K562 (cell line): ENCODE measurements around the gene KMO. TPM values are rescaled to one million over a fixed set of nuclear protein-coding genes. Genes with fewer than 3 reads are reported as not detected.

ENCODE experiments used
- ATAC-seq: fragments of 200-7000 bp; cut with Tn5 transposase; 3 replicates; pipeline ENCODE4 v1.9.1; 2020; ENCODE audit warnings: moderate library complexity
- BruUV-seq: library from RNA; stranded (reverse); fragments of 400-500 nt; replicated peaks from 2 replicates; lab custom pipeline; 2021; lab: Mats Ljungman, UMichigan
- CTCF ChIA-PET: fragments of 300-600 bp; formaldehyde crosslinking; extraction: SDS; loops from one replicate; lab custom pipeline; 2021; ENCODE audit warnings: low intra/inter-chr PET ratio; lab: Yijun Ruan, JAX
- POLR2A ChIA-PET: fragments of 300-600, 350-650 bp; sonication (Branson Sonifier 250); formaldehyde crosslinking; extraction: SDS; loops from one replicate; lab custom pipeline; 2021; ENCODE audit warnings: antibody characterized with exemption, inconsistent platforms; lab: Yijun Ruan, JAX
- DNase-seq, 4 experiments: peaks; one replicate each; pipeline versions ENCODE4 v3.0.0 to v3.0.0-alpha.2; 2011 to 2018; ENCODE audit warnings: low spot score in 3 of 4, mixed read lengths in 3 of 4; ENCODE audit errors: extremely low read depth in 1 of 4
- FAIRE-seq: peaks from 2 replicates; lab custom pipeline; 2011; peaks lifted over from hg19 to GRCh38; lab: Jason Lieb, UNC
- H2AFZ ChIP-seq: 2 replicates; pipeline ENCODE4 v1.6.0; 2011; ENCODE audit warnings: low read depth, low read length, control low read depth, inconsistent platforms
- H3K27ac ChIP-seq: fragments of 200-600 bp; 3 replicates; pipeline ENCODE4 v1.8.0; 2011; ENCODE audit warnings: low read depth, mild to moderate bottlenecking, control low read depth, inconsistent platforms, low read length, moderate library complexity, mixed read lengths; ENCODE audit errors: extremely low read depth
- H3K27me3 ChIP-seq, 2 experiments: fragments of 300-600 bp in 1 of 2; 2 replicates in 1 of 2; 3 replicates in 1 of 2; pipeline versions ENCODE4 v1.6.0 to v1.8.0; 2011; ENCODE audit warnings: inconsistent platforms in 2 of 2, low read length in 2 of 2, mild to moderate bottlenecking in 1 of 2, mixed read lengths in 1 of 2, moderate library complexity in 1 of 2; ENCODE audit not compliant: control insufficient read depth in 2 of 2, insufficient read depth in 2 of 2
- H3K36me3 ChIP-seq: fragments of 300-600 bp; 3 replicates; pipeline ENCODE4 v1.8.0; 2011; ENCODE audit warnings: mild to moderate bottlenecking, low read length, inconsistent platforms; ENCODE audit not compliant: control insufficient read depth, insufficient read depth
- H3K4me1 ChIP-seq, 2 experiments: fragments of 200-600 bp in 1 of 2; replicated peaks in 1 of 2; 2 replicates in 1 of 2; 3 replicates in 1 of 2; pipeline versions ENCODE4 v1.5.1 to v1.8.0; 2011; ENCODE audit warnings: inconsistent platforms in 2 of 2, low read length in 2 of 2, mild to moderate bottlenecking in 1 of 2, mixed read lengths in 1 of 2, moderate library complexity in 1 of 2; ENCODE audit not compliant: control insufficient read depth in 2 of 2, insufficient read depth in 2 of 2
- H3K4me2 ChIP-seq: 2 replicates; pipeline ENCODE4 v1.6.1; 2011; ENCODE audit warnings: low read length, control low read depth, inconsistent platforms, mixed read lengths; ENCODE audit not compliant: insufficient read depth
- H3K4me3 ChIP-seq: fragments of 200-600 bp; sonication (generic), shearing (Covaris generic); 2 replicates; pipeline ENCODE4 v1.5.1; 2016; ENCODE audit warnings: control low read depth, inconsistent platforms
- H3K79me2 ChIP-seq: fragments of 200-600 bp; 3 replicates; pipeline ENCODE4 v1.8.0; 2011; ENCODE audit warnings: low read length, inconsistent platforms; ENCODE audit not compliant: control insufficient read depth, insufficient read depth
- H3K9ac ChIP-seq, 2 experiments: 2 replicates each; pipeline versions ENCODE4 v1.6.0 to v1.6.1; 2011; ENCODE audit warnings: low read depth in 2 of 2, low read length in 2 of 2, control low read depth in 1 of 2, inconsistent platforms in 1 of 2, mild to moderate bottlenecking in 1 of 2, mixed read lengths in 1 of 2; ENCODE audit not compliant: insufficient read depth in 1 of 2
- H3K9me1 ChIP-seq: one replicate; pipeline ENCODE4 v1.6.0; 2011; ENCODE audit warnings: inconsistent platforms, mild to moderate bottlenecking, low read length, moderate library complexity; ENCODE audit not compliant: control insufficient read depth, insufficient read depth
- H3K9me3 ChIP-seq: replicated peaks from 2 replicates; pipeline ENCODE4 v1.5.1; 2011; ENCODE audit warnings: low read depth, low read length, inconsistent platforms; ENCODE audit not compliant: control insufficient read depth, insufficient read depth
- H4K20me1 ChIP-seq: replicated peaks from 2 replicates; pipeline ENCODE4 v1.6.1; 2011; ENCODE audit warnings: low read length, inconsistent platforms, mixed read lengths; ENCODE audit not compliant: control insufficient read depth, insufficient read depth
- CEBPB ChIP-seq: fragments of 450-650 bp; IDR thresholded peaks from 2 replicates; pipeline ENCODE4 v1.6.1; 2016; ENCODE audit warnings: missing genetic modification characterization, missing compliant biosample characterization
- CEBPG ChIP-seq, 3 experiments: fragments of 200-800 bp in 1 of 3; sonication (Bioruptor generic) in 1 of 3; sonication (generic) in 1 of 3; formaldehyde crosslinking in 1 of 3; IDR thresholded peaks in 2 of 3; conservative IDR thresholded peaks in 1 of 3; 2 replicates each; pipeline versions ENCODE4 v1.6.1 to v1.8.0; 2016 to 2022; ENCODE audit warnings: missing compliant biosample characterization in 2 of 3, missing genetic modification characterization in 2 of 3, mild to moderate bottlenecking in 1 of 3, missing genetic modification reagents in 1 of 3
- HNRNPH1 ChIP-seq: fragments of 200-400 bp; formaldehyde crosslinking; optimal IDR thresholded peaks from 2 replicates; pipeline ENCODE3; 2017; ENCODE audit warnings: low read depth, mild to moderate bottlenecking, low read length, moderate library complexity
- NCOR1 ChIP-seq: fragments of 450-650 bp; IDR thresholded peaks from 2 replicates; pipeline ENCODE4 v1.6.1; 2016; ENCODE audit warnings: mild to moderate bottlenecking, moderate library complexity
- RAD21 ChIP-seq, 2 experiments: fragments of 250-450 bp in 1 of 2; fragments of 450-650 bp in 1 of 2; sonication (Bioruptor Pico) in 1 of 2; formaldehyde crosslinking in 1 of 2; IDR thresholded peaks in 1 of 2; conservative IDR thresholded peaks in 1 of 2; 2 replicates each; pipeline versions ENCODE4 v1.4.0 to v1.8.0; 2020 to 2022; ENCODE audit warnings: mild to moderate bottlenecking in 2 of 2, moderate library complexity in 1 of 2
- RBM22 ChIP-seq: fragments of 200-400 bp; formaldehyde crosslinking; IDR thresholded peaks from 2 replicates; pipeline ENCODE4 v1.6.1; 2018; ENCODE audit warnings: low read length, low read depth; ENCODE audit not compliant: poor library complexity, severe bottlenecking
- TRIM24 ChIP-seq, 2 experiments: fragments of 450-650 bp; IDR thresholded peaks; 2 replicates each; pipeline ENCODE4 v1.6.1; 2016
- USF1 ChIP-seq: sonication (generic); formaldehyde crosslinking; IDR thresholded peaks from 2 replicates; pipeline ENCODE4 v1.9.0; 2022; ENCODE audit warnings: mild to moderate bottlenecking, missing genetic modification reagents
- WGBS: fragments of 100-300 bp; shearing (Covaris generic); methylation state at CpG from one replicate; pipeline ENCODE4 v1.1.6; 2016; ENCODE audit warnings: low coverage, mixed read lengths; ENCODE audit not compliant: insufficient coverage; ENCODE audit errors: missing lambda C conversion rate; 5-methylcytosine and 5-hydroxymethylcytosine counted together
- in situ Hi-C: fragments of 300-500 bp; cut with MboI; formaldehyde crosslinking; loops from 4 replicates; pipeline ENCODE4 v1.15.0; 2018; ENCODE audit warnings: inconsistent platforms, mixed read lengths
- intact Hi-C: fragments of 100-400 bp; cut with micrococcal nuclease; formaldehyde crosslinking; loops from 2 replicates; pipeline ENCODE4 v1.14.2; 2022
- polyA plus RNA-seq, 8 experiments: library from polyadenylated mRNA; depleted of rRNA in 4 of 8; stranded (reverse) in 5 of 8; unstranded in 3 of 8; fragments of >200 nt; fragmentation: Nextera tagmentation in 2 of 8; fragmentation: Illumina TruSeq in 1 of 8; extraction: Ambion mirVana in 2 of 8; extraction: Trizol in 1 of 8; gene quantifications; 2 replicates each; pipeline versions ENCODE4 v1.2.1 to v1.2.3, GENCODE V29; 2011 to 2014; ENCODE audit warnings: inconsistent platforms in 1 of 8, missing spikeins in 1 of 8
- total RNA-seq, 7 experiments: library from RNA; depleted of rRNA in 6 of 7; stranded (reverse); fragments of >200 nt in 6 of 7; fragmentation: Illumina TruSeq in 2 of 7; extraction: Trizol in 2 of 7; gene quantifications; 2 replicates each; pipeline versions ENCODE4 v1.2.1 to v1.2.3, GENCODE V29; 2011 to 2021; ENCODE audit warnings: low replicate concordance in 1 of 7

KMO gene
- total and polyA plus RNA-seq, 9 of the 15 experiments (the other 6 are each of a cell fraction or from before 2014, with no cell fraction given) = 0.01 to 0.11 (median 0.01) TPM; not detected in 6

DNA sequence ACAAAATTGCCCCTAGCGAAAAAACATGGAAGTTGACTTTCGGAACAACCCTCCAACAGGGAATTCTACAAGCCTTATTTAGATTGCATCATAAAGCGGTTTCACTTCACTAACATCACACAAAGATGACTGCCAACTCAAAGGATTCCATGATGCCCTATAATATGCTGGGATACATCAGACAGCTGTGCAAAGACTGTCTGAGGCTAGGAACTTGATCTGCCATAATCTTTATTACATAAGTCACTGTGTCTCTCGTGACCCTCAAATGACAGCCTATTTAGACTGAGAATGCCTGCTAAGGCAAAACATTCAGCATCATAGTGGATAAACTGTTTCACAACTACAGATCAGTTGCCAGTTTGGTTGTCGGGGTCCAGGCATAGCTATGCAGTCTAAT, 36.4 kb upstream of the KMO start:
- Histone ChIP-seq H3K4me2 (no peak overlapping the region), H4K20me1 (no peaks in the 10 kb centered on the region), H2AFZ (no peak overlapping the region), H3K9ac (no peak overlapping the region), H3K27ac (no peak overlapping the region), H3K79me2 (no peaks in the 10 kb centered on the region), H3K9me3 (no peaks in the 10 kb centered on the region), H3K4me1 (no peaks in the 10 kb centered on the region), H3K36me3 (peaks cover 64% of the 10 kb centered on the region), H3K27me3 (no peaks in the 10 kb centered on the region), H3K9me1 (no peaks in the 10 kb centered on the region), H3K4me3 (no peak overlapping the region)
- no TSS peak for BruUV-seq
- FAIRE-seq (no peak), DNase-seq (no peak)
- intact Hi-C loops = no loop called here
- ChIA-PET CTCF (no interaction called here), POLR2A (interaction anchor here (1.2 kb wide), 1 partner anchor 10 kb away, joined by 3 read pairs; no protein-coding TSS in a partner anchor)
- WGBS = 91% methylated on average over 5 of the region's 5 CpGs
- TF ChIP-seq CEBPB (tag) (0 out of 2 replicates have a peak, but pooled peaks have one; percentile 7), CEBPG (CRISPR knock-in tag; IDR thresholded peaks at IDR 0.05) (no peak), CEBPG (tag; conservative IDR thresholded peaks at IDR 0.05 in 1 of 2, IDR thresholded peaks at IDR 0.05 in 1 of 2) (0 out of 4 replicates have a peak, but pooled peaks of 1 of the 2 experiments have one; percentile 23), NCOR1 (no peak), RBM22 (no peak)
- TF ChIP-seq, all 486 proteins: peak for 2
- in situ Hi-C loops = no loop called here
- ATAC-seq = no peak

DNA sequence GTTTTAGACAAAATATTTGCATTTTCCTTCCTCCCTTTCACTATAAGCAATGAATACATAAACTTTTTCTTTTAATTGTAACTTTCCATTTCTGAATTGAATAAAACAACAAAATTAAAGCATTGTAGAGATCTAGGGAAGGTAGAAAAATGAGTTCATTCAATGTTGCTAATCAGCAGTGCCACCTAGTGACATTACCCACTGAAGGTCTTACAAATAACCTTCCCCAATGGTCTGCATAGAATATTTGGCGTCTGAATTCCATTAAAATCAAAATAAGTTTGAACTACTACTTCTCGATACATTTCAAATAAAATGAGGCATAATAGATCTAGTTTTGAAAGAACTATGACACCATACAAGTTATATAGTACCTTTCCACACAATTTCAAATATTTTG, 32.3 kb upstream of the KMO start:
- intact Hi-C loops (loop anchor here (5.0 kb wide), 1 partner anchor 768 kb away; no protein-coding TSS in a partner anchor), in situ Hi-C loops (no loop called here)
- no peaks in the 10 kb centered on the region for H3K4me1 ChIP-seq
- POLR2A ChIA-PET = interaction anchor here (1.7 kb wide), 1 partner anchor 13 kb away, joined by 3 read pairs; no protein-coding TSS in a partner anchor
- H3K27ac ChIP-seq = no peak overlapping the region
- no peak overlapping the region for H3K9ac ChIP-seq
- H3K4me2 ChIP-seq = no peak overlapping the region
- DNase-seq (peak in 3 of 4 experiments; percentile 26 to 36 (median 30)), ATAC-seq (peak; percentile 66; the same call in 2 of the 3 replicates), FAIRE-seq (peak; percentile 52)
- H4K20me1 ChIP-seq = no peaks in the 10 kb centered on the region
- H3K27me3 ChIP-seq = no peaks in the 10 kb centered on the region
- H2AFZ ChIP-seq = no peak overlapping the region
- CTCF ChIA-PET = interaction anchor here (1.2 kb wide), 1 partner anchor 612 kb away, joined by 4 read pairs; no protein-coding TSS in a partner anchor
- H3K9me3 ChIP-seq = no peaks in the 10 kb centered on the region
- no TSS peak for BruUV-seq
- H3K4me3 ChIP-seq = no peak overlapping the region
- H3K9me1 ChIP-seq = no peaks in the 10 kb centered on the region
- WGBS = 93% methylated on average over 2 of the region's 2 CpGs
- H3K36me3 ChIP-seq = peaks cover 94% of the 10 kb centered on the region
- H3K79me2 ChIP-seq = no peaks in the 10 kb centered on the region
- TF ChIP-seq USF1 (CRISPR knock-in tag) = no peak
- no peak for TF ChIP-seq HNRNPH1
- no peak for TF ChIP-seq TRIM24 (IDR thresholded peaks at IDR 0.05)
- peak; percentile 61 to 65 for TF ChIP-seq RAD21 (CRISPR knock-in tag; conservative IDR thresholded peaks at IDR 0.05 in 1 of 2, IDR thresholded peaks at IDR 0.05 in 1 of 2)
